Measurements from ENCODE around the gene TRPM6. TPM values are rescaled to one million over a fixed set of nuclear protein-coding genes. Genes with fewer than 3 reads are reported as not detected.

TRPM6 gene
- total RNA-seq, 1 experiment from 2014 or later: 1.4 TPM

GRCh38 chr9:74765481-74765971 lies 122.2 kb downstream of the TRPM6 start:
- CTCF ChIA-PET: no interaction called here
- Mint-ChIP-seq H3K9me3 (no peaks in the 10 kb centered on the region), H3K36me3 (no peaks in the 10 kb centered on the region), H3K27me3 (ENCODE audit: low read depth) (no peaks in the 10 kb centered on the region; the same call in none of the 2 replicates), H3K4me3 (no peak overlapping the region), H3K27ac (no peak overlapping the region), H3K4me1 (no peaks in the 10 kb centered on the region)
- TF ChIP-seq ZNF671 (CRISPR knock-in tag; IDR thresholded peaks at IDR 0.05) (no peak), FOXP4 (CRISPR knock-in tag; IDR thresholded peaks at IDR 0.05) (no peak), ZNF281 (CRISPR knock-in tag; IDR thresholded peaks at IDR 0.05) (no peak), ZNF138 (CRISPR knock-in tag; conservative IDR thresholded peaks at IDR 0.05) (no peak), OVOL2 (CRISPR knock-in tag; IDR thresholded peaks at IDR 0.05; ENCODE audit: borderline replicate concordance) (no peak), SP1 (CRISPR knock-in tag; conservative IDR thresholded peaks at IDR 0.05) (no peak), STAT6 (CRISPR knock-in tag; conservative IDR thresholded peaks at IDR 0.05; ENCODE audit: low read depth) (no peak), GRHL2 (CRISPR knock-in tag; IDR thresholded peaks at IDR 0.05; ENCODE audit: insufficient replicate concordance, severe bottlenecking) (no peak)
- POLR2A ChIA-PET: no interaction called here
- ATAC-seq (no peak), DNase-seq (ENCODE audit: low spot score) (no peak)

- H3K27me3 Mint-ChIP-seq (ENCODE audit: low read depth): no peaks in the 10 kb centered on the region
- H3K27ac Mint-ChIP-seq: no peak overlapping the region
- no peak for TF ChIP-seq STAT6 (CRISPR knock-in tag; conservative IDR thresholded peaks at IDR 0.05; ENCODE audit: low read depth)
- no peak for TF ChIP-seq MLX (CRISPR knock-in tag; IDR thresholded peaks at IDR 0.05)
- no peak for TF ChIP-seq FOXJ3 (CRISPR knock-in tag; IDR thresholded peaks at IDR 0.05; ENCODE audit: borderline replicate concordance)
- TF ChIP-seq MYBL2 (CRISPR knock-in tag; IDR thresholded peaks at IDR 0.05): no peak
- no peak for TF ChIP-seq ZNF232 (CRISPR knock-in tag; IDR thresholded peaks at IDR 0.05)
- TF ChIP-seq ZNF263 (CRISPR knock-in tag; IDR thresholded peaks at IDR 0.05; ENCODE audit: low read depth): no peak
- no peak for TF ChIP-seq NR2C2 (CRISPR knock-in tag; IDR thresholded peaks at IDR 0.05)
- TF ChIP-seq ESRRA (CRISPR knock-in tag; IDR thresholded peaks at IDR 0.05; ENCODE audit: borderline replicate concordance): no peak
- TF ChIP-seq ZNF423 (CRISPR knock-in tag; IDR thresholded peaks at IDR 0.05): no peak
- TF ChIP-seq IRF1 (CRISPR knock-in tag; IDR thresholded peaks at IDR 0.05): no peak
- no peak for TF ChIP-seq JAZF1 (CRISPR knock-in tag; IDR thresholded peaks at IDR 0.05)
- TF ChIP-seq NFE2L1 (CRISPR knock-in tag; IDR thresholded peaks at IDR 0.05): no peak
- no peak for TF ChIP-seq ZMAT4 (CRISPR knock-in tag; IDR thresholded peaks at IDR 0.05)
- TF ChIP-seq ATF6 (CRISPR knock-in tag; IDR thresholded peaks at IDR 0.05): no peak
- TF ChIP-seq GTF2I (CRISPR knock-in tag; conservative IDR thresholded peaks at IDR 0.05): no peak
Measured at GRCh38 chr9:74762950-74763349, 124.8 kb downstream of the TRPM6 start.

More at GRCh38 chr9:74762950-74763349, 124.8 kb downstream of the TRPM6 start:
- Mint-ChIP-seq H3K9me3 (no peaks in the 10 kb centered on the region), H3K4me1 (no peaks in the 10 kb centered on the region), H3K4me3 (no peak overlapping the region), H3K36me3 (no peaks in the 10 kb centered on the region)
- DNase-seq (ENCODE audit: low spot score) (no peak), ATAC-seq (peak; percentile 80)
- POLR2A ChIA-PET: no interaction called here
- CTCF ChIA-PET: interaction anchor here (0.7 to 1.4 kb wide), 6 partner anchors 9 to 249 kb away, joined by 3 to 6 read pairs (median 4); partner anchors contain the start of gene C9orf40
